PC-3 (cell line): ENCODE measurements around the gene DLG2. TPM values are rescaled to one million over a fixed set of nuclear protein-coding genes. Genes with fewer than 3 reads are reported as not detected.

ENCODE experiments used
- ATAC-seq: fragments of 200-7000 bp; cut with Tn5 transposase; 2 replicates; pipeline ENCODE4 v1.9.1; 2020; ENCODE audit warnings: mild to moderate bottlenecking, moderate library complexity
- BruUV-seq: library from RNA; stranded (reverse); fragments of 400-500 nt; replicated peaks from 2 replicates; lab custom pipeline; 2021; lab: Mats Ljungman, UMichigan
- CTCF ChIA-PET: fragments of 300-600 bp; sonication (Branson Sonifier 250); formaldehyde crosslinking; loops from one replicate; lab custom pipeline; 2022; ENCODE audit warnings: antibody characterized with exemption; lab: Charles Lee
- POLR2A ChIA-PET: fragments of 300-600 bp; sonication (Branson Sonifier 250); formaldehyde crosslinking; loops from one replicate; lab custom pipeline; 2022; ENCODE audit warnings: antibody characterized with exemption; ENCODE audit not compliant: unreplicated experiment; lab: Charles Lee
- DNase-seq: peaks from one replicate; pipeline ENCODE4 v3.0.0-alpha.2; 2015
- H2AFZ ChIP-seq: fragments of 300-600 bp; sonication (generic); 2 replicates; pipeline ENCODE4 v1.6.0; 2016; ENCODE audit warnings: antibody characterized with exemption, low read length
- H3F3A ChIP-seq: fragments of 300-600 bp; sonication (generic); one replicate; pipeline ENCODE4 v1.6.0; 2017; ENCODE audit warnings: antibody characterized with exemption, low read length, control low read depth, mild to moderate bottlenecking; ENCODE audit not compliant: unreplicated experiment
- H3K27ac ChIP-seq: fragments of 300-600 bp; sonication (generic); 2 replicates; pipeline ENCODE4 v1.5.1; 2016; ENCODE audit warnings: mild to moderate bottlenecking, low read length
- H3K27me3 ChIP-seq: fragments of 300-600 bp; sonication (generic); 2 replicates; pipeline ENCODE4 v1.6.1; 2016; ENCODE audit warnings: low read length, mixed read lengths
- H3K36me3 ChIP-seq: fragments of 300-600 bp; sonication (generic); 2 replicates; pipeline ENCODE4 v1.6.1; 2016; ENCODE audit warnings: low read depth, mixed run types, low read length, mixed read lengths
- H3K4me1 ChIP-seq: fragments of 300-600 bp; sonication (generic); 2 replicates; pipeline ENCODE4 v1.5.1; 2016; ENCODE audit warnings: low read length; ENCODE audit not compliant: insufficient read depth
- H3K4me2 ChIP-seq: fragments of 300-600 bp; sonication (generic); 2 replicates; pipeline ENCODE4 v1.6.0; 2016; ENCODE audit warnings: low read length
- H3K4me3 ChIP-seq: fragments of 300-600 bp; sonication (generic); 2 replicates; pipeline ENCODE4 v1.5.1; 2016; ENCODE audit warnings: mild to moderate bottlenecking, low read length, mixed read lengths
- H3K79me2 ChIP-seq: fragments of 300-600 bp; sonication (generic); 2 replicates; pipeline ENCODE4 v1.6.1; 2017; ENCODE audit warnings: low read length, mixed read lengths
- H3K9ac ChIP-seq: fragments of 300-600 bp; sonication (generic); 2 replicates; pipeline ENCODE4 v1.6.0; 2016; ENCODE audit warnings: mild to moderate bottlenecking, low read length
- H3K9me2 ChIP-seq: fragments of 300-600 bp; sonication (generic); replicated peaks from 2 replicates; pipeline ENCODE4 v1.6.1; 2016; ENCODE audit warnings: mixed run types, low read length, mixed read lengths
- H3K9me3 ChIP-seq: fragments of 300-600 bp; sonication (generic); 2 replicates; pipeline ENCODE4 v1.6.1; 2016; ENCODE audit warnings: low read length, mixed read lengths
- H4K20me1 ChIP-seq: fragments of 300-600 bp; sonication (generic); 2 replicates; pipeline ENCODE4 v1.6.1; 2016; ENCODE audit warnings: low read length, mixed read lengths
- CTCF ChIP-seq: fragments of 300-600 bp; sonication (generic); conservative IDR thresholded peaks from 2 replicates; pipeline ENCODE4 v1.5.1; 2017; ENCODE audit warnings: antibody characterized with exemption, low read depth, mild to moderate bottlenecking, low read length
- EZH2 ChIP-seq: fragments of 300-600 bp; sonication (generic); IDR thresholded peaks from one replicate; pipeline ENCODE4 v1.6.1; 2017; ENCODE audit warnings: antibody characterized with exemption, mild to moderate bottlenecking, low read length; ENCODE audit not compliant: unreplicated experiment
- EZH2phosphoT487 ChIP-seq: fragments of 300-600 bp; sonication (generic); IDR thresholded peaks from 2 replicates; pipeline ENCODE4 v1.6.1; 2018; ENCODE audit warnings: mild to moderate bottlenecking, antibody characterized with exemption, low read length, borderline replicate concordance
- intact Hi-C: fragments of 100-400 bp; cut with micrococcal nuclease; formaldehyde crosslinking; loops from 2 replicates; pipeline ENCODE4 v1.9.0; 2023
- total RNA-seq: library from RNA; depleted of rRNA; stranded (reverse); fragments of >200 nt; gene quantifications from 2 replicates; pipeline ENCODE4 v1.2.3, GENCODE V29; 2014

Gene DLG2
- total RNA-seq, 1 experiment from 2014 or later, result 0.58 TPM

- no peaks in the 10 kb centered on the region for H3K79me2 ChIP-seq
- DNase-seq (no peak), ATAC-seq (no peak)
- H2AFZ ChIP-seq, result no peak overlapping the region
- no peak overlapping the region for H3K27ac ChIP-seq
- H3K4me1 ChIP-seq, result no peaks in the 10 kb centered on the region
- ChIA-PET POLR2A (interaction anchor here (0.6 kb wide), 1 partner anchor 381 kb away, joined by 7 read pairs; no protein-coding TSS in a partner anchor), CTCF (no interaction called here)
- H3F3A ChIP-seq, result no peaks in the 10 kb centered on the region
- TF ChIP-seq EZH2phosphoT487 (no peak), EZH2 (no peak), CTCF (no peak)
- H4K20me1 ChIP-seq, result no peaks in the 10 kb centered on the region
- no TSS peak for BruUV-seq
- intact Hi-C loops, result loop anchor here (2.0 kb wide), 1 partner anchor 13 kb away; no protein-coding TSS in a partner anchor
- no peak overlapping the region for H3K4me3 ChIP-seq
- H3K9me2 ChIP-seq, result no peaks in the 10 kb centered on the region
- H3K9ac ChIP-seq, result no peak overlapping the region
- peaks cover 37% of the 10 kb centered on the region for H3K27me3 ChIP-seq
- no peak overlapping the region for H3K4me2 ChIP-seq
- H3K9me3 ChIP-seq, result no peaks in the 10 kb centered on the region
- H3K36me3 ChIP-seq, result no peaks in the 10 kb centered on the region
Measured at GRCh38 chr11:85045716-85046115, 581.4 kb downstream of the DLG2 start.

- BruUV-seq, result no TSS peak
- no peak overlapping the region for H3K9ac ChIP-seq
- H3K27me3 ChIP-seq, result peaks cover 41% of the 10 kb centered on the region
- H2AFZ ChIP-seq, result no peak overlapping the region
- ChIA-PET POLR2A (no interaction called here), CTCF (no interaction called here)
- TF ChIP-seq EZH2 (no peak), EZH2phosphoT487 (no peak), CTCF (no peak)
- H3K4me2 ChIP-seq, result no peak overlapping the region
- H3K9me2 ChIP-seq, result no peaks in the 10 kb centered on the region
- no peak overlapping the region for H3K27ac ChIP-seq
- H4K20me1 ChIP-seq, result no peaks in the 10 kb centered on the region
- H3K4me3 ChIP-seq, result no peak overlapping the region
- intact Hi-C loops, result no loop called here
- H3F3A ChIP-seq, result no peaks in the 10 kb centered on the region
- ATAC-seq (no peak), DNase-seq (no peak)
- H3K9me3 ChIP-seq, result no peaks in the 10 kb centered on the region
- no peaks in the 10 kb centered on the region for H3K4me1 ChIP-seq
- no peaks in the 10 kb centered on the region for H3K79me2 ChIP-seq
- H3K36me3 ChIP-seq, result no peaks in the 10 kb centered on the region
Measured at GRCh38 chr11:85044911-85045310, 582.2 kb downstream of the DLG2 start.

DNA sequence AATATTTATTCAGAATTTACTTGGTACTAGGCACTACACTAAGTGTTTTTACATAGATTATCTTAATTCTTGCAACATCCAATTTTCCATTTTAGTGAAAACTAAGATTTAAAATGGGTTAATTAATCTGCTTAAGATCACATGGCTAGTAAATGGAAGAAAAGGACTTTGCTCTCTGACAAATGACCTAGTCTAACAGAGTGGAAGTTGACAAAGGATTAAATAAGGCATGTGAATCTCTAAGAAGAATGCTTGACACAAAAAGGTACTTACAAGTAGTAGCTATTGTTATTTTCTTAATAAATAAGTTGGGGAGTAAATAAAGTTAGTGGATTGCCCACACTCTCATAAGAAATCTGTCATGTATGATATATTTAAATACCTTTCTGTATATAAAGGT is 584.8 kb downstream of the DLG2 start:
- Histone ChIP-seq H3K9me2 (no peaks in the 10 kb centered on the region), H3K79me2 (no peaks in the 10 kb centered on the region), H3K9ac (no peak overlapping the region), H3F3A (no peaks in the 10 kb centered on the region), H2AFZ (no peak overlapping the region), H3K36me3 (no peaks in the 10 kb centered on the region), H3K4me1 (no peaks in the 10 kb centered on the region), H3K27ac (no peak overlapping the region), H3K27me3 (peaks cover 43% of the 10 kb centered on the region), H3K9me3 (no peaks in the 10 kb centered on the region), H3K4me2 (no peak overlapping the region), H4K20me1 (no peaks in the 10 kb centered on the region), H3K4me3 (no peak overlapping the region)
- intact Hi-C loops, result no loop called here
- ATAC-seq (no peak), DNase-seq (no peak)
- ChIA-PET POLR2A (interaction anchor here (0.5 kb wide), 1 partner anchor 210 kb away, joined by 3 read pairs; no protein-coding TSS in a partner anchor), CTCF (no interaction called here)
- no peak for TF ChIP-seq EZH2phosphoT487
- TF ChIP-seq CTCF, result no peak
- no peak for TF ChIP-seq EZH2
- BruUV-seq, result no TSS peak
